ENCODE measurements around the gene TMEM236.

TMEM236 gene

DNA sequence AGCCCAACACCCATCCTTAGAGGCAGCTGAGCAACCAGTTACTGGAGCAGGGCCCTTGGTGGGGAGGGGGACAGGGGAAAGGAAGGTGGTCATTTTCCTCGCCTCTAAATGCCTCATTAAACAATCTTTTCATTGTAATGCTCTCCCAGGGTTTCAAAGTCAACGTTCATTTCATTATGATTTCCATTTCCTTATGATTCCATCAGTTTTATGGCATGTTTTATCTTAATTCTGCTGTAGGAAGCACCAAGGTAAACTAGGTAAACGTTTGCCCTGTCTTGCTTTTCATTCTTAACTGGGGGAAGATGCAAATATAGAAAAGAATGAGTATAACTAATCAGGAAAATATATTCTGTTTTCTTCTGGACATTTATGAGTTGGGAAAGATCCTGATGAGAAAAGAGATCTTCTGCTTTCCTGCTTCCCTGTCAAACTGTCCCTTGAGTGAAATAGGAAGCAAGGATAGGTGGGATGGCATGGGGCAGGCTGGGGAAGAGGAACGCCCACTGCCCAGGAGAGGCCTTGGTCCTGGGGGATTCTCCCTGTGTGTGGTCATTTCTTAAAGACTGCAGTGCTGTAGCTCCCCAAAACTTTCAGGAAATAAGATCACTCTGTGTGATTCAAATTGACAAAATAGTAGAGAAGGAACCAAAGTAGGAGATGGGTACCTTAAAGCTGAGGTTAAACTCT, 20.5 kb upstream of the TMEM236 start:
- Histone ChIP-seq H3K4me2 (ENCODE audit: low read depth, low read length, poor library complexity, severe bottlenecking) (no peak overlapping the region), H4K20me1 (ENCODE audit: insufficient read depth, low read length, poor library complexity, severe bottlenecking) (no peaks in the 10 kb centered on the region), H3K4me3 (ENCODE audit: low read length, poor library complexity, severe bottlenecking) (no peak overlapping the region), H3K27me3 (ENCODE audit: insufficient read depth, low read length, poor library complexity, severe bottlenecking) (no peaks in the 10 kb centered on the region), H3K9me2 (replicated peaks; ENCODE audit: low read depth, low read length) (no peaks in the 10 kb centered on the region), H3K79me2 (ENCODE audit: insufficient read depth, low read length) (no peaks in the 10 kb centered on the region; the same call in 1 of the 2 replicates), H3K36me3 (ENCODE audit: insufficient read depth, low read length) (no peaks in the 10 kb centered on the region), H2AFZ (ENCODE audit: low read length) (no peak overlapping the region), H3K4me1 (ENCODE audit: insufficient read depth, low read length, poor library complexity, severe bottlenecking) (no peaks in the 10 kb centered on the region), H3K9ac (ENCODE audit: low read depth, low read length, poor library complexity, severe bottlenecking) (no peak overlapping the region), H3K9me3 (ENCODE audit: insufficient read depth, low read depth, low read length) (no peaks in the 10 kb centered on the region), H3F3A (ENCODE audit: low read depth) (no peaks in the 10 kb centered on the region)
- TF ChIP-seq, protein P1, sequence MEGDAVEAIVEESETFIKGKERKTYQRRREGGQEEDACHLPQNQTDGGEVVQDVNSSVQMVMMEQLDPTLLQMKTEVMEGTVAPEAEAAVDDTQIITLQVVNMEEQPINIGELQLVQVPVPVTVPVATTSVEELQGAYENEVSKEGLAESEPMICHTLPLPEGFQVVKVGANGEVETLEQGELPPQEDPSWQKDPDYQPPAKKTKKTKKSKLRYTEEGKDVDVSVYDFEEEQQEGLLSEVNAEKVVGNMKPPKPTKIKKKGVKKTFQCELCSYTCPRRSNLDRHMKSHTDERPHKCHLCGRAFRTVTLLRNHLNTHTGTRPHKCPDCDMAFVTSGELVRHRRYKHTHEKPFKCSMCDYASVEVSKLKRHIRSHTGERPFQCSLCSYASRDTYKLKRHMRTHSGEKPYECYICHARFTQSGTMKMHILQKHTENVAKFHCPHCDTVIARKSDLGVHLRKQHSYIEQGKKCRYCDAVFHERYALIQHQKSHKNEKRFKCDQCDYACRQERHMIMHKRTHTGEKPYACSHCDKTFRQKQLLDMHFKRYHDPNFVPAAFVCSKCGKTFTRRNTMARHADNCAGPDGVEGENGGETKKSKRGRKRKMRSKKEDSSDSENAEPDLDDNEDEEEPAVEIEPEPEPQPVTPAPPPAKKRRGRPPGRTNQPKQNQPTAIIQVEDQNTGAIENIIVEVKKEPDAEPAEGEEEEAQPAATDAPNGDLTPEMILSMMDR (conservative IDR thresholded peaks at IDR 0.05; ENCODE audit: low read length): no peak
- TF ChIP-seq EZH2phosphoT487 (IDR thresholded peaks at IDR 0.05; ENCODE audit: borderline replicate concordance): no peak

DNA sequence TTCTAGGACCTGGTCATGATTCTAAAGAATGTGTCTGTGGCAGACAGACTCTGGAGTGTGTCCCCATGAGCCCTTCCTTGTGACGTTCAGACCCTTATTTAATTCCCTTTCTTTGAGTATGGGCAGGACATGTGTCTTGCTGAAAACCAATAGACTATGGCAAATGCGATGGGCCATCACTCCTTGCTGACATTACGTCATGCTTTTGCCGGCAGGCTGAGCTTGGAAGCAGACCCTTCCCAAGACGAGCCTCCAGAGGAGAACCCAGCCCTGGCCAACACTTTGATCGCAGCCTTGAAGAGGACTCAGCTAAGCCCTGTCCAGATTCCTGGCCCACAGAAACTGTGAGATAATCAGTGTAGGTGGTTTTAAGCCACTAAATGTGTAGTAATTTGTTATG, 18.4 kb upstream of the TMEM236 start:
- Histone ChIP-seq H3K79me2 (ENCODE audit: insufficient read depth, low read length) (no peaks in the 10 kb centered on the region), H2AFZ (ENCODE audit: low read length) (no peak overlapping the region), H3K4me3 (ENCODE audit: low read length, poor library complexity, severe bottlenecking) (no peak overlapping the region), H3K27me3 (ENCODE audit: insufficient read depth, low read length, poor library complexity, severe bottlenecking) (no peaks in the 10 kb centered on the region), H3K36me3 (ENCODE audit: insufficient read depth, low read length) (no peaks in the 10 kb centered on the region), H3K4me1 (ENCODE audit: insufficient read depth, low read length, poor library complexity, severe bottlenecking) (no peaks in the 10 kb centered on the region), H3K9me2 (replicated peaks; ENCODE audit: low read depth, low read length) (no peaks in the 10 kb centered on the region), H3K9ac (ENCODE audit: low read depth, low read length, poor library complexity, severe bottlenecking) (no peak overlapping the region), H3K4me2 (ENCODE audit: low read depth, low read length, poor library complexity, severe bottlenecking) (no peak overlapping the region), H4K20me1 (ENCODE audit: insufficient read depth, low read length, poor library complexity, severe bottlenecking) (no peaks in the 10 kb centered on the region), H3F3A (ENCODE audit: low read depth) (no peaks in the 10 kb centered on the region), H3K9me3 (ENCODE audit: insufficient read depth, low read depth, low read length) (no peaks in the 10 kb centered on the region)
- no peak for TF ChIP-seq EZH2phosphoT487 (IDR thresholded peaks at IDR 0.05; ENCODE audit: borderline replicate concordance)
- TF ChIP-seq, protein P1 (conservative IDR thresholded peaks at IDR 0.05; ENCODE audit: low read length): no peak

DNA sequence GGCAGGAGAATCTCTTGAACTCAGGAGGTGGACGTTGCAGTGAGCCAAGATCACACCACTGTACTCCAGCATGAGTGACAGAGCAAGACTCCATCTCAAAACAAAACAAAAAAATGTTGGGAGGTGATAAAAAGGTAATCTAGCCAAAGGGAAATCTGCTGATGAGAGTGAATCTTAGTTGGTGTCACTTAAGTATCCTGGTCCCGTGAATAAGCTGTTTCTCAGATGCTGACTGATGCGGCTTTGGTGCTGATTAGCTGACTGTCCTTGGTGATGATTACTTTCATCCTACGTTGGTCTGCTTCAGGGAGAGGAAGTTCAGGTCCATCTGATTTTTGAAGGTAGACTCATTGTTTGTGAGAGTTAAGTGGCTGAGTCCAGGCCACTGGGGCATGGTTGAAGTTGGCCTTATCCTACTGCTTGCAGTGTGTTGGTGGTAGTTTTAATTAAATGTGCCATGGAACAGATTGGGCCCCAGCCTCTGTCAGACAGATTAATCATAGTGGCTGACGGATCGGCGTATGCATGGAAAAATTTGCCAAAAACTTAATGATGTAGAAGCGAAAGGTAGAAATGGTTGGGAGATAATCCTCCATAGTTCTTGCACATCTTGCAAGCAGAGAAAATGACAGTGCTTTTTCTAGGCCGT, 17.4 kb upstream of the TMEM236 start:
- no peaks in the 10 kb centered on the region for H3K4me1 ChIP-seq (ENCODE audit: insufficient read depth, low read length, poor library complexity, severe bottlenecking)
- H3F3A ChIP-seq (ENCODE audit: low read depth): no peaks in the 10 kb centered on the region
- H3K27me3 ChIP-seq (ENCODE audit: insufficient read depth, low read length, poor library complexity, severe bottlenecking): no peaks in the 10 kb centered on the region
- H3K4me2 ChIP-seq (ENCODE audit: low read depth, low read length, poor library complexity, severe bottlenecking): no peak overlapping the region
- no peak overlapping the region for H3K9ac ChIP-seq (ENCODE audit: low read depth, low read length, poor library complexity, severe bottlenecking)
- no peaks in the 10 kb centered on the region for H3K79me2 ChIP-seq (ENCODE audit: insufficient read depth, low read length)
- no peaks in the 10 kb centered on the region for H4K20me1 ChIP-seq (ENCODE audit: insufficient read depth, low read length, poor library complexity, severe bottlenecking)
- H3K4me3 ChIP-seq (ENCODE audit: low read length, poor library complexity, severe bottlenecking): no peak overlapping the region
- no peak overlapping the region for H2AFZ ChIP-seq (ENCODE audit: low read length)
- H3K9me2 ChIP-seq (replicated peaks; ENCODE audit: low read depth, low read length): no peaks in the 10 kb centered on the region
- no peak for TF ChIP-seq EZH2phosphoT487 (IDR thresholded peaks at IDR 0.05; ENCODE audit: borderline replicate concordance)
- TF ChIP-seq, protein P1 (conservative IDR thresholded peaks at IDR 0.05; ENCODE audit: low read length): no peak
- no peaks in the 10 kb centered on the region for H3K36me3 ChIP-seq (ENCODE audit: insufficient read depth, low read length)
- H3K9me3 ChIP-seq (ENCODE audit: insufficient read depth, low read depth, low read length): no peaks in the 10 kb centered on the region

Measured in Loucy (cell line).